Keratinocyte (primary cell): ENCODE data around the gene ADIPOR2. TPM values are rescaled to one million over a fixed set of nuclear protein-coding genes. Genes with fewer than 3 reads are reported as not detected.

Source experiments
- DNase-seq: peaks from one replicate; pipeline ENCODE4 v3.0.0-alpha.2; 2011; ENCODE audit warnings: low read depth, missing footprints, low spot score
- FAIRE-seq: peaks from 2 replicates; lab custom pipeline; 2011; peaks lifted over from hg19 to GRCh38; lab: Jason Lieb, UNC
- H2AFZ ChIP-seq: 2 replicates; pipeline ENCODE4 v1.6.0; 2012; ENCODE audit warnings: low read length, control low read depth, inconsistent platforms; ENCODE audit not compliant: control insufficient read depth
- H3K27ac ChIP-seq: 2 replicates; pipeline ENCODE4 v1.5.1; 2011; ENCODE audit warnings: low read length; ENCODE audit not compliant: control insufficient read depth, insufficient read depth
- H3K27me3 ChIP-seq: 3 replicates; pipeline ENCODE4 v1.6.0; 2011; ENCODE audit warnings: low read length; ENCODE audit not compliant: control insufficient read depth, insufficient read depth; ENCODE audit errors: extremely low read depth
- H3K36me3 ChIP-seq, 2 experiments: 2 replicates in 1 of 2; 3 replicates in 1 of 2; pipeline ENCODE4 v1.5.1; 2011; ENCODE audit warnings: low read length in 2 of 2, mild to moderate bottlenecking in 1 of 2; ENCODE audit not compliant: control insufficient read depth in 2 of 2, insufficient read depth in 2 of 2; ENCODE audit errors: extremely low read depth in 1 of 2
- H3K4me1 ChIP-seq: 3 replicates; pipeline ENCODE4 v1.5.1; 2011; ENCODE audit warnings: low read length; ENCODE audit not compliant: control insufficient read depth, insufficient read depth; ENCODE audit errors: extremely low read depth
- H3K4me2 ChIP-seq: 3 replicates; pipeline ENCODE4 v1.6.0; 2011; ENCODE audit warnings: low read depth, low read length; ENCODE audit not compliant: control insufficient read depth, insufficient read depth; ENCODE audit errors: extremely low read depth
- H3K4me3 ChIP-seq, 3 experiments: fragments of 200-600 bp in 1 of 3; sonication (generic) in 1 of 3; 2 replicates in 2 of 3; 3 replicates in 1 of 3; pipeline ENCODE4 v1.5.1; 2011 to 2016; ENCODE audit warnings: low read length in 3 of 3, mild to moderate bottlenecking in 3 of 3, control low read depth in 2 of 3, inconsistent platforms in 1 of 3, low read depth in 1 of 3, mixed read lengths in 1 of 3, mixed run types in 1 of 3, moderate library complexity in 1 of 3; ENCODE audit not compliant: control insufficient read depth in 2 of 3, insufficient read depth in 2 of 3; ENCODE audit errors: extremely low read depth in 1 of 3
- H3K79me2 ChIP-seq: 2 replicates; pipeline ENCODE4 v1.6.0; 2012; ENCODE audit warnings: low read length; ENCODE audit not compliant: control insufficient read depth, insufficient read depth
- H3K9ac ChIP-seq: 3 replicates; pipeline ENCODE4 v1.6.0; 2011; ENCODE audit warnings: low read length; ENCODE audit not compliant: control insufficient read depth, insufficient read depth; ENCODE audit errors: extremely low read depth
- H3K9me1 ChIP-seq: 3 replicates; pipeline ENCODE4 v1.6.0; 2011; ENCODE audit warnings: low read length; ENCODE audit not compliant: control insufficient read depth, insufficient read depth; ENCODE audit errors: extremely low read depth
- H3K9me3 ChIP-seq: 2 replicates; pipeline ENCODE4 v1.5.1; 2012; ENCODE audit warnings: low read depth, low read length; ENCODE audit not compliant: control insufficient read depth
- H4K20me1 ChIP-seq: 3 replicates; pipeline ENCODE4 v1.6.0; 2011; ENCODE audit warnings: low read length; ENCODE audit not compliant: control insufficient read depth, insufficient read depth; ENCODE audit errors: extremely low read depth
- CTCF ChIP-seq, 3 experiments: IDR thresholded peaks in 1 of 3; conservative IDR thresholded peaks in 1 of 3; optimal IDR thresholded peaks in 1 of 3; 2 replicates in 2 of 3; 3 replicates in 1 of 3; pipeline versions ENCODE3 to v1.5.1; 2011; ENCODE audit warnings: low read length in 3 of 3, mild to moderate bottlenecking in 3 of 3, moderate library complexity in 2 of 3, control low read depth in 1 of 3, inconsistent platforms in 1 of 3; ENCODE audit not compliant: insufficient read depth in 2 of 3; ENCODE audit errors: extremely low read depth in 1 of 3
- EZH2 ChIP-seq: IDR thresholded peaks from one replicate; pipeline ENCODE4 v1.6.1; 2012; ENCODE audit warnings: inconsistent platforms, mild to moderate bottlenecking, low read length, moderate library complexity
- dilution Hi-C: fragments of 300-500 bp; cut with MboI; formaldehyde crosslinking; loops from one replicate; pipeline ENCODE4 v1.7.0; 2020; ENCODE audit warnings: low sequenced_read_pairs; ENCODE audit not compliant: extremely low pct_ligation_motif_present
- polyA plus RNA-seq, 5 experiments: library from polyadenylated mRNA; depleted of rRNA in 3 of 5; stranded (reverse) in 3 of 5; stranded (forward) in 1 of 5; unstranded in 1 of 5; fragments of >200 nt; gene quantifications; 1 replicate in 1 of 5; 2 replicates in 3 of 5; 3 replicates in 1 of 5; pipeline versions ENCODE4 v1.2.1 to v1.2.3, GENCODE V29; 2011 to 2012; ENCODE audit warnings: missing spikeins in 2 of 5, low read depth in 1 of 5, low replicate concordance in 1 of 5

Gene ADIPOR2
- polyA plus RNA-seq, 1 donor (not counting 4 experiments of a cell fraction or from before 2014, with no cell fraction given), result 59.4 TPM

GRCh38 chr12:1820191-1820895 is 129.5 kb downstream of the ADIPOR2 start, which contains the start of gene LRTM2:
TSS of gene LRTM2 (plus strand) at chr12:1820565. CDS start at chr12:1828149, 7,584 bp downstream.
- FAIRE-seq, result no peak
- H3K9me1 ChIP-seq, result no peaks in the 10 kb centered on the region
- no peaks in the 10 kb centered on the region for H4K20me1 ChIP-seq
- H3K9ac ChIP-seq, result no peak within 1 kb of the TSS
- H3K9me3 ChIP-seq, result no peaks in the 10 kb centered on the region
- peaks cover 56% of the 10 kb centered on the region for H3K27me3 ChIP-seq
- no peak within 1 kb of the TSS for H3K4me2 ChIP-seq
- TF ChIP-seq CTCF (optimal IDR thresholded peaks at IDR 0.05 in 1 of 3, IDR thresholded peaks at IDR 0.05 in 1 of 3, conservative IDR thresholded peaks at IDR 0.05 in 1 of 3; ENCODE audit: extremely low read depth in 1 of 3, insufficient read depth in 2 of 3, low read length in 3 of 3), result no peak
- TF ChIP-seq EZH2, result peak; percentile 70
- no peak within 1 kb of the TSS for H3K4me3 ChIP-seq
- H3K27ac ChIP-seq, result no peak within 1 kb of the TSS
- dilution Hi-C loops, result no loop called here
- H3K4me1 ChIP-seq, result no peaks in the 10 kb centered on the region
- H2AFZ ChIP-seq, result no peak within 1 kb of the TSS
- no peak for DNase-seq
- no peaks in the 10 kb centered on the region for H3K36me3 ChIP-seq
- H3K79me2 ChIP-seq, result no peaks in the 10 kb centered on the region

- Histone ChIP-seq H3K9me3 (no peaks in the 10 kb centered on the region), H3K27me3 (peaks cover 54% of the 10 kb centered on the region), H2AFZ (no peak overlapping the region), H3K9me1 (no peaks in the 10 kb centered on the region), H3K9ac (no peak overlapping the region), H3K4me3 (no peak overlapping the region), H3K36me3 (no peaks in the 10 kb centered on the region), H3K4me2 (no peak overlapping the region), H3K27ac (no peak overlapping the region), H3K4me1 (no peaks in the 10 kb centered on the region), H3K79me2 (no peaks in the 10 kb centered on the region), H4K20me1 (no peaks in the 10 kb centered on the region)
- DNase-seq (no peak), FAIRE-seq (no peak)
- dilution Hi-C loops, result no loop called here
- TF ChIP-seq EZH2, result no peak
- TF ChIP-seq CTCF (optimal IDR thresholded peaks at IDR 0.05 in 1 of 3, IDR thresholded peaks at IDR 0.05 in 1 of 3, conservative IDR thresholded peaks at IDR 0.05 in 1 of 3; ENCODE audit: extremely low read depth in 1 of 3, insufficient read depth in 2 of 3, low read length in 3 of 3), result no peak
These were observed 130.0 kb downstream of the ADIPOR2 start for GRCh38 chr12:1820896-1821291.
